CD14-positive monocyte (primary cell): ENCODE measurements around the gene ACAD10. TPM values are rescaled to one million over a fixed set of nuclear protein-coding genes. Genes with fewer than 3 reads are reported as not detected.
A peak's percentile ranks its signal among the peaks of the same experiment; 100 is the strongest.

Experiments
- DNase-seq, 3 donors: peaks; one replicate each; pipeline ENCODE4 v3.0.0-alpha.2; 2011 to 2022
- H2AFZ ChIP-seq: 2 replicates; pipeline ENCODE4 v1.6.0; 2012; ENCODE audit warnings: mild to moderate bottlenecking, low read depth, low read length, inconsistent platforms; ENCODE audit not compliant: insufficient read depth, poor library complexity, severe bottlenecking
- H3K27ac ChIP-seq, 2 donors: 1 replicate in 1 of 2; 2 replicates in 1 of 2; pipeline ENCODE4 v1.5.1; 2012 to 2013; ENCODE audit warnings: low read length in 2 of 2, control low read depth in 1 of 2, inconsistent platforms in 1 of 2, low read depth in 1 of 2, mild to moderate bottlenecking in 1 of 2
- H3K27me3 ChIP-seq, 2 donors: one replicate each; pipeline versions ENCODE4 v1.6.0 to v1.6.1; 2011 to 2013; ENCODE audit warnings: low read length in 2 of 2; ENCODE audit not compliant: control insufficient read depth in 2 of 2, insufficient read depth in 2 of 2
- H3K36me3 ChIP-seq, 2 donors: replicated peaks in 1 of 2; 1 replicate in 1 of 2; 2 replicates in 1 of 2; pipeline versions ENCODE4 v1.5.1 to v1.6.1; 2012 to 2013; ENCODE audit warnings: low read length in 2 of 2, control low read depth in 1 of 2, inconsistent platforms in 1 of 2, mild to moderate bottlenecking in 1 of 2; ENCODE audit not compliant: insufficient read depth in 2 of 2, control insufficient read depth in 1 of 2
- H3K4me1 ChIP-seq, 2 donors: 1 replicate in 1 of 2; 2 replicates in 1 of 2; pipeline versions ENCODE4 v1.5.1 to v1.6.1; 2012 to 2013; ENCODE audit warnings: low read length in 2 of 2, control low read depth in 1 of 2, inconsistent platforms in 1 of 2, mild to moderate bottlenecking in 1 of 2, moderate library complexity in 1 of 2; ENCODE audit not compliant: insufficient read depth in 2 of 2, control insufficient read depth in 1 of 2
- H3K4me2 ChIP-seq: replicated peaks from 2 replicates; pipeline ENCODE3; 2012; ENCODE audit warnings: low read length, moderate library complexity, mild to moderate bottlenecking; ENCODE audit not compliant: poor library complexity, severe bottlenecking; ENCODE audit errors: extremely low read depth
- H3K4me3 ChIP-seq, 3 experiments: fragments of 200-600 bp in 1 of 3; sonication (generic) in 1 of 3; replicated peaks in 1 of 3; 1 replicate in 2 of 3; 2 replicates in 1 of 3; pipeline ENCODE4 v1.5.1; 2011 to 2013; ENCODE audit warnings: low read length in 3 of 3, mild to moderate bottlenecking in 3 of 3, control low read depth in 2 of 3, low read depth in 2 of 3, inconsistent platforms in 1 of 3, moderate library complexity in 1 of 3
- H3K79me2 ChIP-seq: 2 replicates; pipeline ENCODE4 v1.6.0; 2012; ENCODE audit warnings: mild to moderate bottlenecking, control low read depth, inconsistent platforms, low read length, moderate library complexity; ENCODE audit not compliant: insufficient read depth
- H3K9ac ChIP-seq: 2 replicates; pipeline ENCODE4 v1.6.0; 2017; ENCODE audit warnings: low read length, mild to moderate bottlenecking; ENCODE audit not compliant: insufficient read depth, poor library complexity, severe bottlenecking
- H3K9me3 ChIP-seq, 2 donors: replicated peaks in 1 of 2; 1 replicate in 1 of 2; 2 replicates in 1 of 2; pipeline versions ENCODE4 v1.5.1 to v1.6.1; 2012 to 2013; ENCODE audit warnings: low read length in 2 of 2, control low read depth in 1 of 2; ENCODE audit not compliant: control insufficient read depth in 1 of 2, insufficient read depth in 1 of 2
- H4K20me1 ChIP-seq: 2 replicates; pipeline ENCODE4 v1.6.0; 2012; ENCODE audit warnings: mild to moderate bottlenecking, low read length, control low read depth, moderate library complexity; ENCODE audit not compliant: insufficient read depth
- H3K27ac Mint-ChIP-seq, 7 donors: one replicate each; pipeline ENCODE4 v1.8.0; 2020; ENCODE audit warnings: mild to moderate bottlenecking in 7 of 7, mixed read lengths in 7 of 7, moderate library complexity in 6 of 7, inconsistent platforms in 2 of 7
- H3K27me3 Mint-ChIP-seq, 3 donors: one replicate each; pipeline ENCODE4 v1.8.0; 2021 to 2022; ENCODE audit warnings: low read depth in 3 of 3, mild to moderate bottlenecking in 3 of 3, mixed read lengths in 3 of 3, moderate library complexity in 3 of 3, inconsistent platforms in 1 of 3
- H3K36me3 Mint-ChIP-seq, 2 donors: one replicate each; pipeline ENCODE4 v1.8.0; 2020; ENCODE audit warnings: mixed read lengths in 2 of 2, inconsistent platforms in 1 of 2, mild to moderate bottlenecking in 1 of 2
- H3K4me1 Mint-ChIP-seq: one replicate; pipeline ENCODE4 v1.8.0; 2020; ENCODE audit warnings: mild to moderate bottlenecking, mixed read lengths
- H3K4me3 Mint-ChIP-seq, 2 donors: one replicate each; pipeline ENCODE4 v1.8.0; 2020; ENCODE audit warnings: mild to moderate bottlenecking in 2 of 2, mixed read lengths in 2 of 2, moderate library complexity in 1 of 2
- H3K9me3 Mint-ChIP-seq, 7 donors: one replicate each; pipeline ENCODE4 v1.8.0; 2020 to 2022; ENCODE audit warnings: mixed read lengths in 7 of 7, mild to moderate bottlenecking in 6 of 7, moderate library complexity in 6 of 7, inconsistent platforms in 2 of 7
- CTCF ChIP-seq: fragments of 200-600 bp; IDR thresholded peaks from one replicate; pipeline ENCODE4 v1.8.0; 2022; ENCODE audit warnings: antibody characterized with exemption, mild to moderate bottlenecking
- WGBS: methylation state at CpG from one replicate; pipeline ENCODE4 v1.1.5; 2013; ENCODE audit warnings: missing lambda C conversion rate; ENCODE audit not compliant: insufficient coverage; 5-methylcytosine and 5-hydroxymethylcytosine counted together
- intact Hi-C, 2 donors: fragments of 100-400 bp; cut with micrococcal nuclease; formaldehyde crosslinking; loops; one replicate each; pipeline versions ENCODE4 v1.15.0 to v1.15.1; 2023
- polyA plus RNA-seq, 3 donors: library from polyadenylated mRNA; depleted of rRNA in 1 of 3; unstranded in 2 of 3; stranded (reverse) in 1 of 3; fragments of 300-500 nt in 2 of 3; fragments of >200 nt in 1 of 3; fragmentation: Illumina TruSeq in 2 of 3; gene quantifications; 1 replicate in 2 of 3; 2 replicates in 1 of 3; pipeline ENCODE4 v1.2.3, GENCODE V29; 2012 to 2021

The ACAD10 gene
- polyA plus RNA-seq, 3 donors = 9.4 to 34.3 (median 10.1) TPM

GRCh38 chr12:111705672-111706071 is 19.8 kb downstream of the ACAD10 start:
- Mint-ChIP-seq H3K36me3 (peaks cover 69 to 95% of the 10 kb centered on the region in 2 donors), H3K27ac (peak overlapping the region in 1 of 7 donors; percentile 37)

GRCh38 chr12:111706145-111706544 is 20.3 kb downstream of the ACAD10 start:
- Histone ChIP-seq H3K27me3 (no peaks in the 10 kb centered on the region), H2AFZ (no peak overlapping the region), H3K36me3 (peaks cover 69 to 84% of the 10 kb centered on the region in 2 donors), H3K27ac (no peak overlapping the region), H3K4me3 (no peak overlapping the region), H3K4me1 (peaks cover 3 to 6% of the 10 kb centered on the region in 2 donors), H4K20me1 (no peaks in the 10 kb centered on the region), H3K79me2 (no peaks in the 10 kb centered on the region), H3K9me3 (no peaks in the 10 kb centered on the region), H3K4me2 (no peak overlapping the region), H3K9ac (no peak overlapping the region)
- TF ChIP-seq CTCF = no peak
- intact Hi-C loops = no loop called here
- H3K27me3 Mint-ChIP-seq = no peaks in the 10 kb centered on the region
- peaks cover 71 to 95% of the 10 kb centered on the region in 2 donors for H3K36me3 Mint-ChIP-seq
- no peak overlapping the region for H3K4me3 Mint-ChIP-seq
- 89% methylated on average over 3 of the region's 6 CpGs for WGBS
- H3K4me1 Mint-ChIP-seq = peaks cover 8% of the 10 kb centered on the region
- no peaks in the 10 kb centered on the region for H3K9me3 Mint-ChIP-seq
- no peak for DNase-seq
- H3K27ac Mint-ChIP-seq = peak overlapping the region in 1 of 7 donors; percentile 35

More at GRCh38 chr12:111705672-111706071, 19.8 kb downstream of the ACAD10 start:
- Histone ChIP-seq H3K9me3 (no peaks in the 10 kb centered on the region), H4K20me1 (no peaks in the 10 kb centered on the region), H2AFZ (no peak overlapping the region), H3K9ac (no peak overlapping the region), H3K79me2 (no peaks in the 10 kb centered on the region), H3K4me1 (peaks cover 3 to 6% of the 10 kb centered on the region in 2 donors), H3K4me3 (no peak overlapping the region), H3K27ac (no peak overlapping the region), H3K36me3 (peaks cover 70 to 84% of the 10 kb centered on the region in 2 donors), H3K4me2 (no peak overlapping the region), H3K27me3 (no peaks in the 10 kb centered on the region)
- DNase-seq = no peak
- Mint-ChIP-seq H3K27me3 (no peaks in the 10 kb centered on the region), H3K4me1 (peaks cover 8% of the 10 kb centered on the region), H3K4me3 (no peak overlapping the region), H3K9me3 (no peaks in the 10 kb centered on the region)
- 85% methylated on average over 2 of the region's 5 CpGs for WGBS
- TF ChIP-seq CTCF = no peak
- intact Hi-C loops = no loop called here
